GM19452 (cell line): ENCODE data around the gene AUTS2.

Source experiments
- ATAC-seq: cut with Tn5 transposase; IDR thresholded peaks from one replicate; pipeline ENCODE4 v1.9.1; 2021; ENCODE audit not compliant: unreplicated experiment

The AUTS2 gene

DNA sequence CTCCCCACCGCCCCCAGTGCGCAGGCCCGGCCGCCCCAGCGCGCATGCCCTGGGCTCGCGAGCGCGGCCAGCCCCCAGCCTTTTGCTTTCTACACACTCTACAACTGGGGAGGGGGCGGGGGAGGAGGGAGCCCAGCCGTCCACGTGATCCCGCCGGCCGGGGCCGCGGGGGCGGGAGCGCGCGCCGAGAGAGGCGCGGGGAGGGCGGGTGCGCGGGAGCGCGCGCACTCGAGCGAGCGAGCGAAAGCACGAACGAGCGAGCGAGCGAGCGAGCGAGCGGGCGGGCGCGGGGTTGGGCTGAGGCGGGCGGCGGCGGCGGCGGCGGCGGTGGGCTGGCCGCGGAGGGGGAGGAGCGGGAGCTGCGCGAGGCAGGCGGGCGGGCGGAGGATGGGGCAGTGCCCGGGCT is at the start of gene AUTS2:
TSS of gene AUTS2 (plus strand) at position 395 of the 406 bp plus-strand sequence. CDS start 1,179 bp downstream, outside the sequence.
- peak; percentile 47 for ATAC-seq

DNA sequence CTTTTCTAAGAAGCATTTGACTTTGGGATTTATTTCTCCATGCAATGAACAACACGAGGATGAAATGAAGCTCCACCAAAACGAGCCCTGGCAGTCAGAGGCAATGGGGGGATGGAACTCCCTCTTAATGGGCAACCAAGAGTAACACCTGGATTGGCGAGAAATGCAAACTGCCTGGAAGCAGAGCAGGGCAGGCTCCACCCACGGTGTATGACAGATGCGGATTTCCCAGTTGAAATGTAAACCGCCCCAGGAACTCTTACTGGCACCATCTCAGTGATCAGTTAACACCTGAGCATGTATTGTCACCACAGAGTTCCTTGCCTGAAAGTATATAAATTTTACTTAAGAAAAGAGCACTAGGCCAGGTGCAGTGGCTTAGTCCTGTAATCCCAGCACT is 47.3 kb upstream of the AUTS2 start:
- no peak for ATAC-seq

DNA sequence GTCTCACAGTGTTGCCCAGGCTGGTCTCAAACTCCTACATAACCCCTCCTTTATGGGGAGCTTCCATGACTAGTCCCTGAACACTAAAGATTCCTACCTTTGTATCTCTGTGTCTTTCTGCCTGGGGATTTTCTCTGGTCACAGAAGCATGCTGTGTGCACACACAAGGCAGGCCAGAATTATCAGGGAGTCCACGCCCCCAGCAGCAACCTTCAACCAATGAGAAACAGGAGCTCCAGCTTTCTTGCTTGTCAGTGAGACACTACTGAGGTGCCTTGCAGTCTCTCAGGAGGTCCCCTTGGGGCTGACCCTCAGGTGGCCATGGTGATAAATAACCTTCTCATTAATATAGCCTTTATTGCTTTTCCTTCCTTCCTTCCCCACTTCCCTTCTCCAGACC is 45.1 kb upstream of the AUTS2 start:
- ATAC-seq, result no peak

DNA sequence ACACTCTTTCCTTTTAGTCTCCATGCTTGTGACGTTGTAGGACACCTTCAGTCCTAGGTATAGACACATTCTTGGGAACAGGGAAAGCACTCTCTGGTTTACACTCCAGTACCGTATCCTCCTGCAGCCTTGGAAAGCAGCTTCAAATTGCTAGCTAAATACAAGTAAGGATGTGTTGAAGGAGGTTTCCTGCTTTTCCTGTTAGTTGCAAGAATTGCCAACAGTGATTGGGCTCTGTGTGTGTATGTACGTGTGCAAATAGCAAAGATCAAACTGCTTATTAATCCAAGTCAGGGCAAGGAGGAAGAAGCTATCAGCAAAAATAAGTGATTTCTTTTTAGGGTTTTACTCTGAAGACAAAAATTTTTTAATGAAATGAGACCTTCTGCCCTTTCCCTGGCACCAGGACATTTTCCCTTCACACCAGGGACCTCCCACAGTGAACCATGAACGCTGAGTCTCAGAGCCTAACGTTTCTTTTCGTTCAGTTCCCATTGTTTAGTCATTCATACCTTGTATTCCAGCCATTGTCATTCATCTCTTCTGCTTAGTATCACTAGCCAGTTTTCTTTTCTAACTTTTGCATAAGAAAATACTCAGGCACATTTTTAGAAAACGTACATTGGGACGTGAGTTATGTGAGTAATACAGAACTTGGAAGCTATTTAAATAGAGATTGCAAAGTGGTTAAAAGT is 36.9 kb upstream of the AUTS2 start:
- no peak for ATAC-seq

DNA sequence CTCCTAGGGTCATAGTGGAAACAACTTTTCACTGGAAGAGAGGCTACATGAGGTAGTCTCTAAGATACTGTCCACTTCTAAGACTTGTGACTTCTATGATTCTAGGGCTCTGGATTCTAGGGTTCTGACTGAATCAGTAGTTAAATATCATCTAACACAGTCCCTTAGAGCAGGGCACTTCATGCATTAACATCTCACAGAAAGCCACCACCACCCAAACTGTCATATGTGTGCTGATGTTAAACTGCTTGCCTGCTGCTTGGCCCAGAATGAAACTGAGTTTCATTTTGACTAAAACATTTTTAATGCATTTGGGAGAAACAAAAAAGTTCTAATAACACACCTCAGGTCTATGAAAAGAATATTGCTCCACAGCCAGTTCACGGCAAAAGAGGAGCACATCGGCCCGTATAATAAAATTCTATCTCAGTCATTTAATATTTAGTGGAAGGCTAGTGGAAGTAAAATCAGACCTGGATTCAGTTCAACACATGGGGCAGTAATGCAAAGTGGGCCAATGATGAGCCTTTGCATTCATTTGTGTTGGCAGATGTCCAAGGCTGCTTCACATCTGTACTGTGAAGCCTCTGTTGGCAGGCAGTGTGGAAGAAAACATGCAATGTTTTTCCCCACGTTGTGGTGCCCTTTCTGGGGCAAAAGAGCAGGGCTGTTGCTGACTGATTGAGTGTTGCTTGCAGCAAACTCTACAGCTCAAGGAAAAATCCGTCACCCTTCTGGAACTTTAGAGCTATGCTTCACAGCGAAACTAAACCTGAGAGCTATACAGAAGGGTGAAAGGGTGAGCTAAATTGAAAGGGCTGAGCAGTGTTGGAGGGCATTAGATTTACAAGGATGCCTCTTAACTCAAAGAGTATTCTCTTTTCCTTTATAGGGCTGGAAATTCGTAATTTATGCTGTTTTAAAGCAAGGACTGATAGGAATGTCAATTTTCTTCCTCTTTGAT is 33.5 kb upstream of the AUTS2 start:
- ATAC-seq, result peak; percentile 69

DNA sequence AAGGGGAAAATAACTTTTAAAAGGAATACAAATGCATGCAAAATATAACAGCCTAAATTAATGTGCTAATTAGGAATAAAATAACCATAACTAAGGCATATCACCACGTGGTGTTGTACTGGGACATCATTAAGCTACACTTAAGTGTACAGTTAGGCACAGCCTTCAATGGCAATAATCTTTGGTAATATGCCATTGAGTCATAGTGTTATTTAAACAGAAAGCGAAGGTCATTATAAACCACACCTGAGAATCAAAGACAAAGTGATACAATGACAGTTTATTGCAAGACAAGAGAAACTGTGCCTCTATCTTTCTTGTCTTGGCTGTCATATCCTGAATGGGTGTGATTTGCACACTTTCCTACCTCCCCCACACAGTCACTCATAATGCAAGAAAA is 30.5 kb upstream of the AUTS2 start:
- ATAC-seq, result no peak

DNA sequence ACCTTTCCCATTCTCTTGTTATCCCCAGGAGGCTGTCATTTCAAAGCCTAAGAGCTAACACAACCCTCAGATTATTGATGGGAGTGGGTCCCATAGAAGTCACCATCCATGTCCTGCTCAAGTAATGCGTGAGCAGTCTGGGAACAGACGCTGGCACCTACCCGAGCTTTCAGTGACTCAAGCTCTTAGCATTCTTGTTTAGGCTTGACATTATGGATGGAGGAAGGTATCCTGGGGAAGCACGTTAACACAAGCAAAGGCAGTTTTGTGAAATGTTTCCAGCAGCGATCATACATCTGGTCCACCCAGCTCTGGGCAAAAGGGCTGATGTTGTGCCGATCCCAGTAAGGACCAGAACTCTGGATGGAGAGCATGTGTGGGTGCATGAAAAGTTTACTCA is 30.0 kb upstream of the AUTS2 start:
- no peak for ATAC-seq

DNA sequence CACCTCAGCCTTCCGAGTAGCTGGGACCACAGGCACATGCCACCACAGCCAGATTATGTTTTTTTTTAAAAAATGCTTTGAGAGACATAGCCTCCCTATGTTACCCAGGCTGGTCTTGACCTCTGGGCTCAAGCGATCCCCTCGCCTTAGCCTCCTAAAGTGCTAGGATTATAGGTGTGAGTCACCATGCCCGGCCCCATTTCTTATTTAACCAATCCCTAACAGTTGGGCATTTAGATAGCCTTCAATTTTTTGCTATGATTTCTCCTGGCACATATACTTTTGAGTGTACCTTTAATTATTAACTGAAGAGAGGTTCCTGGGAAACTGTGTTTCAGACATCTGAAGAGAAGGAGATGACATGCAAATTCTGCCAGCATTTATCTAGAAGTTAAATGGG is 22.6 kb upstream of the AUTS2 start:
- ATAC-seq, result no peak

DNA sequence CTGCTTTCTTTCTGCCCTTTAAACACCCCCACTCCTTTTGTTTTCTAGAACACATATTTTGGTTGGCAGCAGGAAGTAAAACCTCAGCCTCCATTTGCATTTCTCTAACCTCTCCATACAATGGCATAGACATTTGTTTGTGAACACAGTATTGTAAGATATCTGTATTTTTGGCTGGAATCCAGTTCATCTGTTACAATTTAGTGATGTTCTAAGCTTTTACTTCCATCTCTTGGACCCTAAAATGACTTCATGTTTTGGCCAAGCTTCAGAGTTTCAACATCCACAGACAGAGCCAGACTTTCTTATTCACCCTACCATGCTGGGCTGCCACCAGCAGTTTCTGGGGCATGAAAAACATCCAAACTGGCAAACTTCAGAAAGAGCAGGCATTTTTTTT is 21.1 kb upstream of the AUTS2 start:
- no peak for ATAC-seq

DNA sequence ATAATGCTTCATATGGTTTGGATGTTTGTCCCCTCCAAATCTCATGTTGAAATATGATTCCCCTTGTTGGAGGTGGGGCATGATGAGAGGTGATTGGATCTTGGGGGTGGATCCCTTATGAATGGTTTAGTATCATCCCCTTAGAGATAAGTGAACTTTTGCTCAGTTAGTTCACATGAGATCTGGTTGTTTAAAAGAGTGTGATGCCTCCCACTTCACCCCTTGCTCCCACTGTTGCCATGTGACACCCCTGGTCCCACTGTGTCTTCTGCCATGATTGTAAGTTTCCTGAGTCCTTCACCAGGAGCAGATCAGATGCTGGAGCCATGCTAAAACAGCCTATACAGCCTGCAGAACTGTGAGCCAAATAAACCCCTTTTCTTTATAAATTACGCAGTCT is 13.1 kb upstream of the AUTS2 start:
- no peak for ATAC-seq

DNA sequence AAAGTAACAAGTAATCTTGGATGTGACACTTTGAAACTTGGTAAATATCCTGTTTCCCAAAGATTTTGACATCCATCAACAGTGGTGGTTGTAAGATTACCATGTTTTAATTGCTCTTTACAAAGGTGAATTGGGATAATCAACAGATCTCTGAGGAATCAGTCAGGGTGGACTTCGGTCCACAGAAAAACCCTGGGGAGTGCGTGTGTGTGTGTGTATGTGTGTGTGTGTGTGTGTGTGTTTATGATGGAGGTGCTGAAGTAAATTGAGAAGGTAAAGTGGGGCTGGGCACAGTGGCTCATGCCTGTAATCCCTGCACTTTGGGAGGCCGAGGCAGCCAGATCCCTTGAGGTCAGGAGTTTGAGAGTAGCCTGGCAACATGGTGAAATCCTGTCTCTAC is 12.0 kb upstream of the AUTS2 start:
- ATAC-seq, result no peak

DNA sequence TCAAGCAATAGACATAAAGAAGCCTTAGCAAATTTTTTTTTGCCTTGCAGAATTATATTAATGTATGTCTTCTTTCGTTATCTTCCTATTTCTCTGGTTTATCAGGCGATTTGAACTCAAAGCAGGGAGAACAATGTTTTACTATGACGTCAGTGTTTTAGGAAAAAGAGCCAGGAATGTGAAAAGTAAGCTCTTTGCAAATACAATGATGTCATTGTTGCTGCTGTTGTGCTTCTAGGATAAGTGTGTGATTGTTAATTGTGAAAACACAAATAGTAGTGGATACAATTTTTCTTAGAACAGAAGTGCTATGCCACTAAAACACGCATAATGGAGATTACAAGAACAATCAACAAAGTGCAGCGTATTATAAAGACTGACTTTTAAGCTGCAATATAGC is 9.5 kb upstream of the AUTS2 start:
- no peak for ATAC-seq

DNA sequence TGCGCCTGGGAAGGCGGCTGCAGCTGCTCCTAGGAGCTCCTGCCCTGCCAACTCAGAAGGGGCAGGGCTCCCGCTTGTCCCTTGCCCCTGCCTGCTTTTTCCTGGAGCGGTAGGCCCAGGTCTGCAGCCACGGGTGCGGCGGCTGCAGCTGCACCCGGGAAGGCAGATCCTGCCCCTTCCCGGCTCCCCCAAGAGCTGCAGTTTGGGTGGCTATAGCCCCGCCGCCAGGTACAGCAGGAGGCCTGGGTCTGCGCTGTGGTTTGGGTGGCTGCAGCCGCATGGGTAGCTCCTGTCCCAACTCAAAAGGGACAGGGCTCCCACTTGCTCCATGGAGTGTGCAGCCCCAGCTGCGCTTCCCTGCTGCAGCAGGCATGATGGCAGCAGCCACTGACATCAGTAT is 6.5 kb upstream of the AUTS2 start:
- no peak for ATAC-seq

DNA sequence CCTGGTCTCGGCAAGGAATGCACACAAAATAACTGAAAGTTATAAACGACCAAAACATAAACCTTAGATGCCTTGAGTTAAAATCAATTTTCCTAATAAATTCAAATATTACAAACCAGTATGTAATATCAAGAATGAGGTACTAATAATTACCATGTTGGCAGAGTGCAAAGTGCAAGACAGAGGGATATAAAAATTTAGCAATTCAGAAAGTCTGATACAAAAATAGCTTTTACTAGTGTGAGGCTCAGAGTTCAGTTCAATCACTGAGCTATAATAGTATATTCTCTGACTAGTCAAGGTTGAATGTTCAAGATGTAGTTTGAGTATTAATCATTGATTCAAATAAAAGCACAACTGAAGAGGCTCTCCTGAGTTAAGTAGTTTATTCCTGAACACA is 4.8 kb upstream of the AUTS2 start:
- no peak for ATAC-seq

DNA sequence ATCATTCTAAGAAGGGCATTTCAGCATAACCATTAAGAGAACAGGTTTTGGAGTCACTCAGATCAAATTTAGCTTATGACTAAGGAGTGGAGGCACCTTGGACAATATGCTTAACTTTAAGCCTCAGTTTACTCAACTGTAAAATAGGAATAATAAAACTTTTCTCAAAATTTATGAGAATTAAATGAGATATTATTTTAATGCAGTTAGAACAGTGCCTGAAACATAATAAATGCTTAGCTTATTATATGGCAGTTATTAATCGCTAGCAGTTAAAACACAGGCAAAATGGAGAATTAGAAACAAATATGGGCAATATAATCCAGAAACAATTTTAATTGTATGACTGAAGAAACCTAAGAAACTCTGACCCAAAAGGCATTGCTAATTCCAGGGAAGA is 2.9 kb upstream of the AUTS2 start:
- no peak for ATAC-seq

DNA sequence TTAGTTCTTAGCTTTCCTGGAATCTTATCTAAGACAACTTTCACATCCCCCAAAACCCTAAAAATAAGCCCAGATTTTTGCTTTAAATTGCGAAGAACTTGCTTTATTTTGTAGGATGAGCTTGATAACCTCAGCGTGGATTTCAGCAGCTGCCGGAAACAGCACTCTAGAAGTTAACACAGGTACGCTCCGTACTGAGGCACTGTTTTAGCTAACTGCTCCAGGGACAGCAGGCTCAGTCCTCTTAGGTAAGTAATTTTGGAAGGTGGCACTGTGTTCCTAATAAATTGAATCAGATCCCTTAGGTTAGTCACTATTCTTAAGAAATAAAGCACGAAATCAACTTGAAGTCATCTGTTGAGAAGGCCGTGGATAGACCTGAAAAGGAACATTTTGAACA is 2.2 kb upstream of the AUTS2 start:
- no peak for ATAC-seq

DNA sequence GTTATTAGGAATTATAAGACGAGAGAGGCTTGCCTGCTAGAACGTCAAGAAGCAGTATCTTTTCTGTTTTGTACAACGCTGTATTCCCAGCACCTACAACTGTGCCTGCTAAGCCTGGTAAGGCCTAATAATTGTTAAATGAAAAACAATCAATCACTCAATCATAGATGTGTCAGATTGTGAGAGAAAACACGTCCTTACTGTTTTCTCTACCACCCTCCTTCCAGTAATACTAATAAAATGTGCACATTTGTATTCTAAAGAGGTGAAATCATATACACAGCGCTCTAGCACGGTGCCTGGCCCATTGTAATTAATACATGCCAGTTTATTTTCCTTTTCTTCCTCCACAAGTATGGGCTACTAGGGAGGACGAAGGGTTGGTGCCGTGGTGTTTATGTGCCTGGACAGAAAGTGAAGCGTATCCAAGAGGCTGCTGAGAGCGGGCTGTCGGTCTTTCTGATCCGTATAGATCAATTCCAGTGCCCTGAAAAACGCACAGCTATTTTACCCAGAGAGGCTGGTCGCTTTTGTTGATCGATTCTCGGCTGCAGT is 1.5 kb upstream of the AUTS2 start:
- ATAC-seq, result no peak

DNA sequence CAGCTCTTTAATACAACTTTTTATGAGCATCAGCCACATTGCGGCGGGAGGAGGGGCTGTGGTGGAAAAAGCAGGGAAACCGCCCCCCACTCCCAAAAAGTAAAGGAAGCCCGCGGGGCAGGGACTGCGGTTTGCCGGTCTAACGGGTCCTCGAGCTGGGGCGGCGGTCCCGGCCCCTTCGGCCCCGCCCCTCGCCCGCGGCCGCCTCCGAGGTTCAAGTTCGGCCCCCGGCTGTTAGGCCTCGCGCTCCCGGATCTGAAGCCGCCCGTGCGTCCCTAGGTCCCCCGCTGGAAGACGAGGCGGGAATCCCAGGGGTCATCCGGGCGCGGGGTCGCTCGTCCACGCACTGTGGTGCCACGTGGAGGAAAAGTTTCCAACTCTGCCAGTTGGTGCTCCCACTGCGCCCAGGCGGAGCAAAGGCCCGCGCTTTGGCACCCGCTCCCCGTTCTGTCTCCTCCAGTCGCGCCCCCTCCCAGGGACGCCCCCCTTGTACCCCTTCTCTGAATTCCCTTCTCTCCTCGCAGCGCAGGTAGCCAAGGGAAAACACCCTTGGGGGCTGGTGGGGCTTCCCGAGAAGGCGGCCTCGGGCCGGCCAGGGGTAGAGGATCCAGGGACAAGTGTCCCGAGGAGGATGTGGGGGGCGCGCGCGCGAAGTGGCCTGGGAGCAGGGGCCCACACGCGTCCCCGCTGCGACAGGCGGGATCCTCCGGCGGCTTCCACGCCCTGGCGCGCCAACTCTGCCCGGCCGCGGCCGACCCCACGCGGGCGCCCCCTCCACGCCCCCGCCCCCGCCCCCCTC is 798 bp upstream of the AUTS2 start:
- ATAC-seq, result peak; percentile 23

DNA sequence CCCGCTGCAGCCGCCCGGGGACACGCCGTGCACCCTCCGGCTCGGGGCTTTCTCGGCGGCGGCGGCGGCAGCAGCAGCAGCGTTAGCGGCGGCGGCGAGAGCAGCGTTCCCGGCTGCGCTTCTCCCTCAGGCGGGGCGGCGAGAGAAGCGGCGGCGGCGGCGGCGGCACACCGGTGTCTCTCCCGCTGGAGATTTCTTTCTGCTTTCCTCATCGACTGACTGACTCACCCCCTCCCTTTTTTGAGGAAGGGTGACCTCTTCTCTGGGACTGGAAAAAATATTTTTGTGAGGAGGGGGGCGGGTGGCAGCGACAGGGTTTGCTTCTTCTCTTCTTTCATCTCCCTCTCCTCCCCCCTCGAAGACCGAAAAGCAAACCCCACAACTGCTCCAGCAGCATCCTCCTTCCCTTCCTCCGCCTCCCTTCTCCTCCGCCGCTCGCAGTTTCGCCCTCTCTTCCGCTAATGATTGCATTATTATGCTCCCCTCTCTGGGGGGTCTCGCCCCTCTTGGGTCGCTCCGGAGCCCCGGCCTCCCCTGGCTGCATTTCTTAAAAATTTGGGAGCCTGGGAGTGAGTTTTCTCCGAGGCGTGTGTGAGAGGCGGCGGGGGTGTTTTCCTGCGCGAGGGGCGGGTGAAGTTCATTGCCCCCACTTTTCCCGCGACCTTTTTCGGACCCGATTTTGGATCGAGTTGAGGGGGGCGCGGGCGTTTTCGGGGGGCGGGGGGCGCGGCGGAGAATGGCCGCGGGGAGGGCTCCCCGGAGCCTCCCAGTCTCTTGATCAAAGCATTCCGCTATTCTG is 411 bp downstream of the AUTS2 start:
- ATAC-seq, result peak; percentile 31

DNA sequence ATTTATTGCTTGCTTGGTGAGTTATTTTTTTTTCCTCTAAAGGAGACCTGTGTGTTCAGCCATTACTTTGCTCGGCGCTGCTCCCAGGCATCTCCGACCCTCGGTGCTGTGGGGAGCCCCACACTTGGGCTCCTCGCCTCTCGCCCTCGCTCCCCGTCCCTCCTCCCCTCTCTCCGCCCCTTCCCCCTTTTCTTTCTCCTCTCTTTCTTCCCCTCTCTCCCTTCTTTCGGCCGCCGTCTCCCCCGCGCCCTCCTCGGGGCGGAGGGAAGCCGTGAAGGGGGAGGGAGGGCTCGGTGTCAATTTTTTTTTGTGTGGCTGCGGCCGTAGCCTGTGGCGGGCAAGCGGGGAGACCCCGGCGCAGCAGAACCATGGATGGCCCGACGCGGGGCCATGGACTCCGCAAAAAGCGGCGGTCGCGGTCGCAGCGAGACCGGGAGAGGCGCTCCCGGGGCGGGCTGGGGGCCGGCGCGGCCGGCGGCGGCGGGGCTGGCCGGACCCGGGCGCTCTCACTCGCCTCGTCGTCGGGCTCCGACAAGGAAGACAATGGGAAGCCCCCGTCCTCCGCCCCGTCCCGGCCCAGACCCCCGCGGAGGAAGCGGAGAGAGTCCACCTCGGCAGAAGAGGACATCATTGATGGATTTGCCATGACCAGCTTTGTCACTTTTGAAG is 1.1 kb downstream of the AUTS2 start:
- ATAC-seq, result no peak
